Activated B cell treated with CpG ODN at 0.5 μM for 24 hours (primary cell): ENCODE data around the gene P2RX1. TPM values are rescaled to one million over a fixed set of nuclear protein-coding genes. Genes with fewer than 3 reads are reported as not detected.

ENCODE experiments used
- ATAC-seq: fragments of 200-7000 bp; cut with Tn5 transposase; one replicate; pipeline ENCODE4 v1.10.0; 2021; ENCODE audit warnings: low read depth, mild to moderate bottlenecking, moderate library complexity
- CTCF ChIA-PET: fragments of 350-600 bp; sonication (Branson Sonifier 250); formaldehyde crosslinking; loops from one replicate; lab custom pipeline; 2021; ENCODE audit warnings: antibody characterized with exemption; lab: Charles Lee
- POLR2A ChIA-PET: fragments of 350-600 bp; sonication (Branson Sonifier 250); formaldehyde crosslinking; loops from one replicate; lab custom pipeline; 2021; ENCODE audit warnings: antibody characterized with exemption; lab: Charles Lee
- DNase-seq: peaks from one replicate; pipeline ENCODE4 v3.0.0; 2022
- H3K27ac Mint-ChIP-seq: one replicate; pipeline ENCODE4 v1.8.0; 2020; ENCODE audit warnings: mixed read lengths
- H3K27me3 Mint-ChIP-seq: one replicate; pipeline ENCODE4 v1.8.0; 2021; ENCODE audit warnings: mixed read lengths
- H3K36me3 Mint-ChIP-seq: one replicate; pipeline ENCODE4 v1.8.0; 2021; ENCODE audit warnings: low read depth, mixed read lengths
- H3K4me1 Mint-ChIP-seq: one replicate; pipeline ENCODE4 v1.8.0; 2021; ENCODE audit warnings: mixed read lengths
- H3K4me3 Mint-ChIP-seq: one replicate; pipeline ENCODE4 v1.8.0; 2020; ENCODE audit warnings: mild to moderate bottlenecking, mixed read lengths
- H3K9me3 Mint-ChIP-seq: one replicate; pipeline ENCODE4 v1.8.0; 2020; ENCODE audit warnings: mixed read lengths
- intact Hi-C: fragments of 100-400 bp; cut with micrococcal nuclease; formaldehyde crosslinking; loops from one replicate; pipeline ENCODE4 v1.15.1; 2024
- total RNA-seq: library from RNA; stranded (reverse); gene quantifications from 2 replicates; pipeline ENCODE4 v1.2.3, GENCODE V29; 2022
- TF ChIP-seq, protein P1 (sequence below): fragments of 200-600 bp; IDR thresholded peaks from one replicate; pipeline ENCODE4 v1.8.0; 2022; ENCODE audit warnings: antibody characterized with exemption, mild to moderate bottlenecking

P2RX1 gene
- total RNA-seq, 1 donor from 2014 or later: 26.0 TPM

DNA sequence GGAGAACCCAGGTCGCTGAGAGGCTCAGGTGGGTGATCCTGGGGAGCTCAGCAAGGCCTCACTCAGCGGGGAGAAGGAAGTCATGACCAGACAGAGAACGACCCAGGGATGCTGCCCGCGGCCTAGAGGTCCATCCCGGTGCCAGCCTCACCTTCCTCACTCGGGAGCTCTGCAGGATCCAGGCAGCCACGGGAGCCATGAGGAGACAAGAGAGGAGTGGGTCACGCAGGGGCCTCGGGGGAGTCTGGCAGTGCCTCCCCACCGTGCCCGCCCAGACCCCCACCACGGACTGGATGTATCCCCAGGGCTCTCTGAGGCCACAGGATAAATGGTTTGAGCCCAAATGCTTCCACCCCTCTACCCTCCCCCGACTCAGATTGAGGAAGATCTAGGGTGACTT is 37.3 kb upstream of the P2RX1 start:
- Mint-ChIP-seq H3K27ac (peak overlapping the region; percentile 41), H3K4me3 (no peak overlapping the region), H3K4me1 (peaks cover 35% of the 10 kb centered on the region), H3K36me3 (peaks cover 77% of the 10 kb centered on the region), H3K9me3 (no peaks in the 10 kb centered on the region), H3K27me3 (no peaks in the 10 kb centered on the region)
- intact Hi-C loops: no loop called here
- ChIA-PET CTCF (no interaction called here), POLR2A (interaction anchor here (0.6 to 1.4 kb wide), 3 partner anchors 33 to 1037 kb away, joined by 3 to 7 read pairs (median 4); no protein-coding TSS in a partner anchor)
- ATAC-seq: no peak
- TF ChIP-seq, protein P1, sequence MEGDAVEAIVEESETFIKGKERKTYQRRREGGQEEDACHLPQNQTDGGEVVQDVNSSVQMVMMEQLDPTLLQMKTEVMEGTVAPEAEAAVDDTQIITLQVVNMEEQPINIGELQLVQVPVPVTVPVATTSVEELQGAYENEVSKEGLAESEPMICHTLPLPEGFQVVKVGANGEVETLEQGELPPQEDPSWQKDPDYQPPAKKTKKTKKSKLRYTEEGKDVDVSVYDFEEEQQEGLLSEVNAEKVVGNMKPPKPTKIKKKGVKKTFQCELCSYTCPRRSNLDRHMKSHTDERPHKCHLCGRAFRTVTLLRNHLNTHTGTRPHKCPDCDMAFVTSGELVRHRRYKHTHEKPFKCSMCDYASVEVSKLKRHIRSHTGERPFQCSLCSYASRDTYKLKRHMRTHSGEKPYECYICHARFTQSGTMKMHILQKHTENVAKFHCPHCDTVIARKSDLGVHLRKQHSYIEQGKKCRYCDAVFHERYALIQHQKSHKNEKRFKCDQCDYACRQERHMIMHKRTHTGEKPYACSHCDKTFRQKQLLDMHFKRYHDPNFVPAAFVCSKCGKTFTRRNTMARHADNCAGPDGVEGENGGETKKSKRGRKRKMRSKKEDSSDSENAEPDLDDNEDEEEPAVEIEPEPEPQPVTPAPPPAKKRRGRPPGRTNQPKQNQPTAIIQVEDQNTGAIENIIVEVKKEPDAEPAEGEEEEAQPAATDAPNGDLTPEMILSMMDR: no peak
- DNase-seq: no peak

DNA sequence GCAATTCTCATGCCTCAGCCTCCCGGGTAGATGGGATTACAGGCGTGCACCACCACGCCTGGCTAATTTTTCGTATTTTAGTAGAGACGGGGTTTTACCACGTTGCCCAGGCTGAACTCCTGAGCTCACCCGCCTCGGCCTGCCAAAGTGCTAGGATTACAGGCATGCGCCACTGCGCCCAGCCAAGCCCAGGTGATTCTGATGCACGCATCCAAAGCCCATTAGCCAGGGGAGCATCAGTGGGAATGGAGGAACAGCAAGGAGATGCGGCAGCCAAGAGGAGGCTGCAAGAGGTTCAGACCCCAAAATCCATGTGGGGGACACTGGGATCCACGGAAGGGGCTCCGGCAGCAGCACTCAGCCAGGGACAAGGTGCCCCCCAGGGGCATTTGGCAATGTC is 35.9 kb upstream of the P2RX1 start:
- no peak for ATAC-seq
- Mint-ChIP-seq H3K9me3 (no peaks in the 10 kb centered on the region), H3K27ac (no peak overlapping the region), H3K36me3 (peaks cover 76% of the 10 kb centered on the region), H3K27me3 (no peaks in the 10 kb centered on the region), H3K4me3 (no peak overlapping the region), H3K4me1 (peaks cover 22% of the 10 kb centered on the region)
- POLR2A ChIA-PET: interaction anchor here (1.4 kb wide), 1 partner anchor 32 kb away, joined by 4 read pairs; no protein-coding TSS in a partner anchor
- TF ChIP-seq, protein P1: no peak
- CTCF ChIA-PET: interaction anchor here (0.8 to 1.3 kb wide), 2 partner anchors 14 to 211 kb away, joined by 3 read pairs; no protein-coding TSS in a partner anchor
- intact Hi-C loops: no loop called here
- no peak for DNase-seq

DNA sequence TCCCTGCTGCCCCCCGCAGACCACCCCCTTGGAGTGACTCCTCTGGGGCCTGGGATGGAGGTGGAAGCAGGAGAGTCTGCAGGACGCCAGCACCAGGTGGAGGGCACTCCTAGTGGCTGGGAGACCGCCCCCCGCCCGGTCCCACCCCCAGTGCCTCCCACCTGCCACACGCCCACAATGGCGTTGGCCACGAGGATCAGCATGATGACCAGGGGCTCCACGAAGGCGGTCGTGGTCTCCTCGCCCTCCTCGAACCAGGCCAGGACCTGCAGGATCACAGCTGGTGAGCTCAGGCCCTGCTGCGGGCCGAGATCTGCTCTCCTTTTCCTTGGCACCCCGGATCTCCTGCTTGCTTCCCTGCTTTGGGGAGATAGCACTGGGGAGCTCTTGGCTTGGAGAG is 35.2 kb upstream of the P2RX1 start:
- no peak overlapping the region for H3K4me3 Mint-ChIP-seq
- H3K4me1 Mint-ChIP-seq: peaks cover 15% of the 10 kb centered on the region
- ChIA-PET CTCF (no interaction called here), POLR2A (no interaction called here)
- H3K27me3 Mint-ChIP-seq: no peaks in the 10 kb centered on the region
- H3K9me3 Mint-ChIP-seq: no peaks in the 10 kb centered on the region
- H3K36me3 Mint-ChIP-seq: peaks cover 74% of the 10 kb centered on the region
- no peak for DNase-seq
- ATAC-seq: no peak
- intact Hi-C loops: no loop called here
- no peak overlapping the region for H3K27ac Mint-ChIP-seq
- TF ChIP-seq, protein P1: no peak

GRCh38 chr17:3951003-3951402 is 34.7 kb upstream of the P2RX1 start:
- TF ChIP-seq, protein P1: no peak
- ATAC-seq: no peak
- H3K9me3 Mint-ChIP-seq: no peaks in the 10 kb centered on the region
- DNase-seq: no peak
- ChIA-PET POLR2A (interaction anchor here (2.2 kb wide), 1 partner anchor 10 kb away, joined by 7 read pairs; no protein-coding TSS in a partner anchor), CTCF (interaction anchor here (0.5 kb wide), 1 partner anchor 243 kb away, joined by 3 read pairs; no protein-coding TSS in a partner anchor)
- no peak overlapping the region for H3K27ac Mint-ChIP-seq
- H3K36me3 Mint-ChIP-seq: peaks cover 74% of the 10 kb centered on the region
- H3K27me3 Mint-ChIP-seq: no peaks in the 10 kb centered on the region
- H3K4me3 Mint-ChIP-seq: no peak overlapping the region
- intact Hi-C loops: no loop called here
- H3K4me1 Mint-ChIP-seq: peaks cover 10% of the 10 kb centered on the region

GRCh38 chr17:3950584-3950983 is 34.3 kb upstream of the P2RX1 start:
- ChIA-PET POLR2A (interaction anchor here (2.2 kb wide), 1 partner anchor 10 kb away, joined by 7 read pairs; no protein-coding TSS in a partner anchor), CTCF (interaction anchor here (0.5 to 1.5 kb wide), 2 partner anchors 39 to 243 kb away, joined by 3 read pairs; no protein-coding TSS in a partner anchor)
- DNase-seq: no peak
- Mint-ChIP-seq H3K4me3 (no peak overlapping the region), H3K4me1 (peaks cover 7% of the 10 kb centered on the region), H3K36me3 (peaks cover 76% of the 10 kb centered on the region), H3K27ac (no peak overlapping the region), H3K27me3 (no peaks in the 10 kb centered on the region), H3K9me3 (no peaks in the 10 kb centered on the region)
- ATAC-seq: no peak
- intact Hi-C loops: no loop called here
- TF ChIP-seq, protein P1: no peak
